GM12874 (cell line): ENCODE measurements around the gene CLSTN2.

Experiments used
- TF ChIP-seq, protein P1 (sequence below): IDR thresholded peaks from 2 replicates; pipeline ENCODE4 v1.5.1; 2011; ENCODE audit warnings: low read depth, mild to moderate bottlenecking, control low read depth, low read length, moderate library complexity; ENCODE audit not compliant: insufficient read depth

The CLSTN2 gene

DNA sequence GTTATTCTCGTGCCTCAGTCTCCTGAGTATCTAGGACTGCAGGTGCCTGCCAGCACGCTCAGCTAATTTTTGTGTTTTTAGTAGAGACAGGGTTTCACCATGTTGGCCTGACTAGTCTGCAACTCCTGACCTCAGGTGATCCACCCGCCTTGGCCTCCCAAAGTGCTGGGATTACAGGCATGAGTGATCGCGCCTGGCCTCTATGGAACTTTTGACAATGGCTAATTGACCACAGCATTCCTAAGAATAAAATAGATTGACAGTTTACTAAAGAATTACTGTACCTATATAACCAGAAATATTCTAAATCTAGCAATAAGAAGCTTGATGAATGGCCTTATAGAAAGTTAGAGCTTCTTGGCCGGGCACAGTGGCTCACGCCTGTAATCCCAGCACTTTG is 691.9 kb downstream of the CLSTN2 start:
- TF ChIP-seq, protein P1, sequence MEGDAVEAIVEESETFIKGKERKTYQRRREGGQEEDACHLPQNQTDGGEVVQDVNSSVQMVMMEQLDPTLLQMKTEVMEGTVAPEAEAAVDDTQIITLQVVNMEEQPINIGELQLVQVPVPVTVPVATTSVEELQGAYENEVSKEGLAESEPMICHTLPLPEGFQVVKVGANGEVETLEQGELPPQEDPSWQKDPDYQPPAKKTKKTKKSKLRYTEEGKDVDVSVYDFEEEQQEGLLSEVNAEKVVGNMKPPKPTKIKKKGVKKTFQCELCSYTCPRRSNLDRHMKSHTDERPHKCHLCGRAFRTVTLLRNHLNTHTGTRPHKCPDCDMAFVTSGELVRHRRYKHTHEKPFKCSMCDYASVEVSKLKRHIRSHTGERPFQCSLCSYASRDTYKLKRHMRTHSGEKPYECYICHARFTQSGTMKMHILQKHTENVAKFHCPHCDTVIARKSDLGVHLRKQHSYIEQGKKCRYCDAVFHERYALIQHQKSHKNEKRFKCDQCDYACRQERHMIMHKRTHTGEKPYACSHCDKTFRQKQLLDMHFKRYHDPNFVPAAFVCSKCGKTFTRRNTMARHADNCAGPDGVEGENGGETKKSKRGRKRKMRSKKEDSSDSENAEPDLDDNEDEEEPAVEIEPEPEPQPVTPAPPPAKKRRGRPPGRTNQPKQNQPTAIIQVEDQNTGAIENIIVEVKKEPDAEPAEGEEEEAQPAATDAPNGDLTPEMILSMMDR = no peak
